Astrocyte (in vitro differentiated cells and primary cell): ENCODE results near the gene ETHE1. TPM values are rescaled to one million over a fixed set of nuclear protein-coding genes. Genes with fewer than 3 reads are reported as not detected.

ENCODE experiments used
- DNase-seq: peaks from one replicate; pipeline ENCODE4 v3.0.0-alpha.2; 2010; ENCODE audit warnings: low read depth
- FAIRE-seq: peaks from 2 replicates; lab custom pipeline; 2011; peaks lifted over from hg19 to GRCh38; lab: Jason Lieb, UNC
- H2AFZ ChIP-seq: 2 replicates; pipeline ENCODE4 v1.6.0; 2012; ENCODE audit warnings: low read depth, low read length, inconsistent platforms
- H3K27ac ChIP-seq: 2 replicates; pipeline ENCODE4 v1.5.1; 2011; ENCODE audit warnings: low read depth, low read length, inconsistent platforms
- H3K27me3 ChIP-seq: 2 replicates; pipeline ENCODE4 v1.6.0; 2011; ENCODE audit warnings: low read length, inconsistent platforms; ENCODE audit not compliant: insufficient read depth
- H3K36me3 ChIP-seq: 2 replicates; pipeline ENCODE4 v1.5.1; 2011; ENCODE audit warnings: low read length, inconsistent platforms; ENCODE audit not compliant: insufficient read depth
- H3K4me1 ChIP-seq: 2 replicates; pipeline ENCODE4 v1.5.1; 2011; ENCODE audit warnings: low read length, inconsistent platforms; ENCODE audit not compliant: insufficient read depth
- H3K4me2 ChIP-seq: 2 replicates; pipeline ENCODE4 v1.6.0; 2012; ENCODE audit warnings: low read length, inconsistent platforms
- H3K4me3 ChIP-seq: 2 replicates; pipeline ENCODE4 v1.5.1; 2011; ENCODE audit warnings: low read depth, mild to moderate bottlenecking, low read length, inconsistent platforms; ENCODE audit not compliant: insufficient read depth
- H3K79me2 ChIP-seq: 2 replicates; pipeline ENCODE4 v1.6.0; 2012; ENCODE audit warnings: mild to moderate bottlenecking, low read length, inconsistent platforms; ENCODE audit not compliant: insufficient read depth
- H3K9ac ChIP-seq: 2 replicates; pipeline ENCODE4 v1.6.0; 2012; ENCODE audit warnings: mild to moderate bottlenecking, low read length, inconsistent platforms
- H3K9me3 ChIP-seq: 2 replicates; pipeline ENCODE4 v1.5.1; 2012; ENCODE audit warnings: low read depth, mild to moderate bottlenecking, low read length, inconsistent platforms; ENCODE audit not compliant: insufficient read depth
- H4K20me1 ChIP-seq: 2 replicates; pipeline ENCODE4 v1.6.0; 2012; ENCODE audit warnings: low read length, inconsistent platforms; ENCODE audit not compliant: insufficient read depth
- H3K27ac Mint-ChIP-seq: one replicate; pipeline ENCODE4 v1.8.0; 2021; ENCODE audit warnings: mild to moderate bottlenecking, mixed read lengths; ENCODE audit not compliant: unreplicated experiment
- H3K27me3 Mint-ChIP-seq: one replicate; pipeline ENCODE4 v1.8.0; 2021; ENCODE audit warnings: low read depth, mixed read lengths; ENCODE audit not compliant: unreplicated experiment
- H3K36me3 Mint-ChIP-seq: one replicate; pipeline ENCODE4 v1.8.0; 2021; ENCODE audit warnings: low read depth, mixed read lengths; ENCODE audit not compliant: unreplicated experiment
- H3K4me1 Mint-ChIP-seq: one replicate; pipeline ENCODE4 v1.8.0; 2021; ENCODE audit warnings: low read depth, mixed read lengths; ENCODE audit not compliant: unreplicated experiment
- H3K4me3 Mint-ChIP-seq: one replicate; pipeline ENCODE4 v1.8.0; 2021; ENCODE audit warnings: mild to moderate bottlenecking, moderate library complexity, mixed read lengths; ENCODE audit not compliant: unreplicated experiment
- H3K9me3 Mint-ChIP-seq: one replicate; pipeline ENCODE4 v1.8.0; 2021; ENCODE audit warnings: mild to moderate bottlenecking, mixed read lengths; ENCODE audit not compliant: unreplicated experiment
- EZH2 ChIP-seq: IDR thresholded peaks from 2 replicates; pipeline ENCODE4 v1.6.1; 2012; ENCODE audit warnings: mild to moderate bottlenecking, low read length, inconsistent platforms; ENCODE audit not compliant: insufficient read depth
- total RNA-seq: library from RNA; stranded (reverse); gene quantifications from 2 replicates; pipeline ENCODE4 v1.2.1, GENCODE V29; 2021
- TF ChIP-seq, protein P1 (sequence below): IDR thresholded peaks from 2 replicates; pipeline ENCODE4 v1.5.1; 2011; ENCODE audit warnings: low read depth, mild to moderate bottlenecking, inconsistent platforms, low read length, moderate library complexity; ENCODE audit not compliant: insufficient read depth

The ETHE1 gene
- total RNA-seq, 1 donor from 2014 or later, result 50.7 TPM

DNA sequence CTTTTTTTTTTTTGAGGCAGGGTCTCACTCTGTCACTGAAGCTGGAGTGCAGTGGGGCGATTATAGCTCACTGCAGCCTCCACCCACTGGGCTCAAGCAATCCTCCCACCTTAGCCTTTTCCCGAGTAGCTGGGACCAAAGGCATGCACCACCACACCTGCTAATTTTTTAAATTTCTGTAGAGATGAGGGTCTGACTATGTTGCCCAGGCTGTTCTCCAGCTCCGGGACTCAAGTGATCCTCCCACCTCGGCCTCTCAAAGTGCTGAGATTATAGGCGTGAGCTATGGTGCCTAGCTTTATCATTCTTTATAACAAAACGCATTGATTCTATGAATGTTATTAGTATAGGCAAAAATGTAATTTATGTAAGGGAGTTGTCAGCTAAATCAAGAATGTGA lies 43.7 kb downstream of the ETHE1 start:
- H3K36me3 Mint-ChIP-seq, result peaks cover 20% of the 10 kb centered on the region
- H3K4me3 ChIP-seq, result no peak overlapping the region
- H4K20me1 ChIP-seq, result no peaks in the 10 kb centered on the region
- no peak overlapping the region for H2AFZ ChIP-seq
- H3K27me3 Mint-ChIP-seq, result no peaks in the 10 kb centered on the region
- H3K4me1 Mint-ChIP-seq, result no peaks in the 10 kb centered on the region
- H3K9me3 ChIP-seq, result no peaks in the 10 kb centered on the region
- H3K27ac ChIP-seq, result no peak overlapping the region
- no peak overlapping the region for H3K4me2 ChIP-seq
- H3K4me1 ChIP-seq, result no peaks in the 10 kb centered on the region
- FAIRE-seq, result no peak
- H3K9me3 Mint-ChIP-seq, result no peaks in the 10 kb centered on the region
- no peak overlapping the region for H3K9ac ChIP-seq
- no peak overlapping the region for H3K4me3 Mint-ChIP-seq
- H3K36me3 ChIP-seq, result no peaks in the 10 kb centered on the region
- TF ChIP-seq, protein P1, sequence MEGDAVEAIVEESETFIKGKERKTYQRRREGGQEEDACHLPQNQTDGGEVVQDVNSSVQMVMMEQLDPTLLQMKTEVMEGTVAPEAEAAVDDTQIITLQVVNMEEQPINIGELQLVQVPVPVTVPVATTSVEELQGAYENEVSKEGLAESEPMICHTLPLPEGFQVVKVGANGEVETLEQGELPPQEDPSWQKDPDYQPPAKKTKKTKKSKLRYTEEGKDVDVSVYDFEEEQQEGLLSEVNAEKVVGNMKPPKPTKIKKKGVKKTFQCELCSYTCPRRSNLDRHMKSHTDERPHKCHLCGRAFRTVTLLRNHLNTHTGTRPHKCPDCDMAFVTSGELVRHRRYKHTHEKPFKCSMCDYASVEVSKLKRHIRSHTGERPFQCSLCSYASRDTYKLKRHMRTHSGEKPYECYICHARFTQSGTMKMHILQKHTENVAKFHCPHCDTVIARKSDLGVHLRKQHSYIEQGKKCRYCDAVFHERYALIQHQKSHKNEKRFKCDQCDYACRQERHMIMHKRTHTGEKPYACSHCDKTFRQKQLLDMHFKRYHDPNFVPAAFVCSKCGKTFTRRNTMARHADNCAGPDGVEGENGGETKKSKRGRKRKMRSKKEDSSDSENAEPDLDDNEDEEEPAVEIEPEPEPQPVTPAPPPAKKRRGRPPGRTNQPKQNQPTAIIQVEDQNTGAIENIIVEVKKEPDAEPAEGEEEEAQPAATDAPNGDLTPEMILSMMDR, result no peak
- TF ChIP-seq EZH2, result no peak
- no peaks in the 10 kb centered on the region for H3K27me3 ChIP-seq
- H3K79me2 ChIP-seq, result no peaks in the 10 kb centered on the region
- no peak for DNase-seq
- no peak overlapping the region for H3K27ac Mint-ChIP-seq

DNA sequence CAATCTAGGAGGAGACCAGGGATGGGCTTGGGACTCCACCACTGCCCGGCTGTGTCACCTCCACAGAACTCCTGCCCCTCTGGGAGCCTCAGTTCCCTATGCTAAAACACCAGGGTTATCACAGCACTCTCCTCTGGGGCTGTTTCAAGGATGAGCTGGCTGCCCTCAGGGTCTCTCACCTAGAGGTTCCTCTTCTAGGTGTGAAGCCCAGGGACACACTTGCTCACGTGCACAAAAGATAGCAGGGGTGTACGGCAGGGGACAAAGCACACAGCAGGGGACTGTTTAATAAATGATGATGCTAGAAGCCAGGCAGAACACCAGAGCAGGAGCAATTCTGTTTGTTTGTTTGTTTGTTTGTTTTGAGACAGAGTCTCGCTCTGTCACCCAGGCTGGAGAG lies 44.8 kb downstream of the ETHE1 start:
- Mint-ChIP-seq H3K36me3 (peaks cover 24% of the 10 kb centered on the region), H3K27ac (no peak overlapping the region), H3K4me3 (no peak overlapping the region), H3K9me3 (no peaks in the 10 kb centered on the region), H3K27me3 (no peaks in the 10 kb centered on the region), H3K4me1 (no peaks in the 10 kb centered on the region)
- no peaks in the 10 kb centered on the region for H3K27me3 ChIP-seq
- DNase-seq (no peak), FAIRE-seq (no peak)
- no peak overlapping the region for H2AFZ ChIP-seq
- H3K4me3 ChIP-seq, result no peak overlapping the region
- H4K20me1 ChIP-seq, result no peaks in the 10 kb centered on the region
- no peak for TF ChIP-seq EZH2
- TF ChIP-seq, protein P1, result no peak
- no peak overlapping the region for H3K9ac ChIP-seq
- no peaks in the 10 kb centered on the region for H3K4me1 ChIP-seq
- no peaks in the 10 kb centered on the region for H3K79me2 ChIP-seq
- no peaks in the 10 kb centered on the region for H3K9me3 ChIP-seq
- H3K4me2 ChIP-seq, result no peak overlapping the region
- no peak overlapping the region for H3K27ac ChIP-seq
- no peaks in the 10 kb centered on the region for H3K36me3 ChIP-seq

DNA sequence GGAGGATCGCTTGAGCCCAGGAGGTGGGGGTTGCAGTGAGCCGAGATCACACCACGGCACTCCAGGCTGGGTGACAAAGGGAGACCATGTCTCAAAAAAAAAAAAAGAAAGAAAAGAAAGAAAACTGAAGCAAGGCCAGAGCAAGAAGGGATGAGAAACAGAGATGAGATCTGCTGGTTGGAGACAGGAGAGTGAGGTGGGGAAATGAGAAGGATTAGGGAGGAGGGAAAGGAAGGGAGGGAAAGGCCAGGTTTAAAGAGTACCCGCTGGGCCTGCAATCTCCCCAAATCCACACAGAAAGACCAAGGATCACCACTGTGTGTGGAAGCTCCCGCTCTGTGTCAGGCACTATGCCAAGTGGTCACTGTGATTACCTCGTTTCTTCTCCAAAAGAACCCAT lies 45.3 kb downstream of the ETHE1 start:
- Histone ChIP-seq H3K9me3 (no peaks in the 10 kb centered on the region), H3K79me2 (no peaks in the 10 kb centered on the region), H4K20me1 (no peaks in the 10 kb centered on the region), H3K4me1 (no peaks in the 10 kb centered on the region), H3K4me3 (no peak overlapping the region), H3K27ac (no peak overlapping the region), H3K4me2 (no peak overlapping the region), H3K27me3 (no peaks in the 10 kb centered on the region), H3K9ac (no peak overlapping the region), H2AFZ (no peak overlapping the region), H3K36me3 (no peaks in the 10 kb centered on the region)
- Mint-ChIP-seq H3K9me3 (no peaks in the 10 kb centered on the region), H3K4me3 (no peak overlapping the region), H3K36me3 (peaks cover 24% of the 10 kb centered on the region), H3K27me3 (no peaks in the 10 kb centered on the region), H3K4me1 (no peaks in the 10 kb centered on the region), H3K27ac (no peak overlapping the region)
- TF ChIP-seq, protein P1, result no peak
- TF ChIP-seq EZH2, result no peak
- no peak for DNase-seq
- no peak for FAIRE-seq
